T-helper 9 cell (primary cell): ENCODE data around the gene ABCB10.
"Not testable (repeated sequence)": the region's sequence is repeated elsewhere in the genome, so short reads cannot be mapped to it uniquely, and the experiment has no call there.

Experiments used
- DNase-seq: peaks from one replicate; pipeline ENCODE4 v3.0.0-alpha.2; 2020

Gene ABCB10

GRCh38 chr1:229535230-229535629 lies 23.3 kb downstream of the ABCB10 start:
- no peak for DNase-seq

DNA sequence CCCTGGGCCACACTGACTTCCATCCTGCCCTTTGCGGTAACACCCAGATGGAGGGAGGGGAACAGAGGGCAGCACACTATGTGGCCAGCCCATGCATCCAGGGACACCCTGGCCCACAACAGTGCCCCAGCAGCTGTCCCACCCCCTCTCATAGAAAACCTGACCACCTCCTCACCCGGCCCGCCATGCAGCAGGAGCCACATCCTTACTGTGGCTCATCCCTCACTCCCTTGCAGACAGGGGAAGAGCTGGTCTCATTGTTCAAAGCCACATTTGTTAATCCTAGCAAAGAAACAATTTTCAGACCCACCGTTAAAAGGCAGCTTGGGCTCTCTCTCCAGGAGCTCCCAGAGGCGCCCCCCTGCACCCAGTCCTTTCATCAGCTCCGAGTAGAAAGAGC lies 27.2 kb downstream of the ABCB10 start:
- DNase-seq: no peak

- DNase-seq: no peak
Observed at GRCh38 chr1:229529639-229530038, 28.9 kb downstream of the ABCB10 start.

GRCh38 chr1:229526695-229527094 lies 31.8 kb downstream of the ABCB10 start:
- DNase-seq: no peak

DNA sequence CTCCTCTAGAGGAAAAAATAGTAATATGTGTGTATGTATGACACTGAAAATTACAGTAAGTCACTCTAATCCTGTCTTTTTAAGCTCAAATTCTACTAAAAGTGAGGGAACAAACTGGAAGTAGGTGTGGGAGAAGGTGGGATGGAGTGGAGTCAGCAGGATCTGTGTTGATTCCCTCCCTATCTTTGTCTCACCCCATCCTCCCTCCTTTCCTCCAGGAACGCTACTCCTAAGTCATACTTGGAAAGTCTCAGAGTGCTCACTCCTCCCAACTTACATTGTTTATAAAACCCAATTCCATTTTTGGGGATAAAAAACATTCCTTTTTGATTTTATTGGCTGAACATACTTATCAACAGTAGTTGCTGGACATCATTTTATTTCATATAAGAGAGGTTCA lies 35.5 kb downstream of the ABCB10 start:
- no peak for DNase-seq

GRCh38 chr1:229514578-229515275 lies 43.8 kb downstream of the ABCB10 start:
- peak; percentile 42 for DNase-seq

DNA sequence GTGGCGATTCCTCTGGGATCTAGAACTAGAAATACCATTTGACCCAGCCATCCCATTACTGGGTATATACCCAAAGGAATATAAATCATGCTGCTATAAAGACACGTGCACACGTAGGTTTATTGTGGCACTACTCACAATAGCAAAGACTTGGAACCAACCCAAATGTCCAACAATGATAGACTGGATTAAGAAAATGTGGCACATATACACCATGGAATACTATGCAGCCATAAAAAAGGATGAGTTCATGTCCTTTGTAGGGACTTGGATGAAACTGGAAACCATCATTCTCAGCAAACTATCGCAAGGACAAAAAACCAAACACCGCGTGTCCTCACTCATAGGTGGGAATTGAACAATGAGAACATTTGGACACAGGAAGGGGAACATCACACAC lies 46.9 kb downstream of the ABCB10 start:
- DNase-seq: not testable (repeated sequence)

GRCh38 chr1:229511201-229511600 lies 47.3 kb downstream of the ABCB10 start:
- DNase-seq: not testable (repeated sequence)

DNA sequence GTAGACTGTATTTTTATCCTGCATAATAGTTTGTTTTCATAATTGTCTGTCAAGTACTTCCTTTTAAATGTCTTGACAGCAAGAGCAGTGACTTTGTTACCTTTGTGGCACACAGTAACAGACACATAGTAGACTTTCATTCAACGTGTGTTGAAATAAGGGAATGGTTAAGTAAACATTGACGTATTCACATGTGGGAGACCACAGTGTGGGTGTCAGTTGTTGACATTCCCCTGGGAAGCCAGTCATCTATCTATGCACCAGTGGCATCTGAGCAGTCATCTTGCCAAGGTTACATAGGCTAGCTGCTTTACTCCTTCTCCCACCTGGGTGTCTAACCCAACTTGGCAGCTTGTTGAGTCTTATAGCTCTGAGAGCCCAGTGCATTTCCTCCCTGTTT lies 48.9 kb downstream of the ABCB10 start:
- DNase-seq: no peak

- DNase-seq: no peak
Observed at GRCh38 chr1:229508823-229509337, 49.6 kb downstream of the ABCB10 start.

- peak; percentile 99 for DNase-seq
Observed at GRCh38 chr1:229507951-229508822, 50.3 kb downstream of the ABCB10 start, which contains the start of gene NUP133. Gene NUP133, minus strand, starts transcription at chr1:229508341. Its CDS starts 92 bp downstream, at chr1:229508249.

DNA sequence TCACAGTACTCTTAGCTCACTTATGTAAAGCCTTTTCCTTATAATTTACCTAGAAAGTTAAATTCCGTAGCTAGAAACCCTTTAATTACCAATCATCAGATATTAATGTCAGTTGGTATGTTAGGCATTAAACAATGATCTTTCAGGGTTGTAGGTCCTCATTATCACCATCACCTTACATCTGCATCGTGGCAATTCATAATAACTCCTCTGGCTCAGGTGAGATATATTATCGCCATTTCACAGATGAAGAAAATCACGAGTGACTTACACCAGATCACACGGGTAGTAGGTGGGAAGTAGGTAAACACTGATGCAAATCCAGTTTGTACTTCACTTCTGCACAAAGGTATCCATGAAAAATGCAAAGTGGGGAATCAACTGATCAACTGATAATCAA lies 51.0 kb downstream of the ABCB10 start:
- DNase-seq: no peak

- DNase-seq: no peak
Observed at GRCh38 chr1:229506633-229507032, 51.9 kb downstream of the ABCB10 start.

DNA sequence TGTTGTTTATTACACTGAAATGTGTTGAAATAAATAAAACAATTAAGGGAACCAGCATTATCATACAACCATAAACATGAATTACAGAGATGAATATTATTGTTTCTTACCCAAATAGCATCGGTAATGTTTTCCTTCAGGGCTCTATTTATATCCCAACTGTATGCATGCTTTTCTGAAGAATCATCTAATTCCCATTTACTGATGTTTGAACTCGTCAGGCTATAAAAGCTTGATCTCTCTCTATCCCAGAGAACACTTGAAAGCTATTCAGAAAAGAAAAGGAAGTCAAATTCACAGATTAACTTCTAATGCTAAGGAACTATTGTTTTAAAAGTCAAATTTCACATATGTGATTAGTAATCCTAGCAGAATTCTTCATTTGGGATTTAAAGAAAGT lies 62.7 kb downstream of the ABCB10 start:
- no peak for DNase-seq

- no peak for DNase-seq
Observed at GRCh38 chr1:229487181-229487580, 71.3 kb downstream of the ABCB10 start.

DNA sequence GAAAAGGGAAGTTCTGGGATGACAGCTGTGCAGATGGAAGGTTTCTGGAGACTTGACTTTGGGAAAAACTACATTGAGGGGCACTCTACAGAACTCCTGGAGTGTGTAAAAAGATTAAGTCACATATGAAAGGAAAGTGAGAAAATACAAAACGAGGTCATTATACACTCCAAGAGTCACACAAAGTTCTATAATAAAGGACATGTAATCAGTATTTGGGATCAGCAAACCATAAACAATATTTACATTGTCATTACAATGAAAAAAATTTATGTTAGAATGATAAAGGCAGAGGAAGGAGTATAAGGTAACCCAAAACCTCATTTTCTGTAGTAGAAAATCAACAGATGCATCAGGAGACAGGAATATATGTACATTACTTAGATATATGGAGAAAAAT lies 73.2 kb downstream of the ABCB10 start:
- no peak for DNase-seq

DNA sequence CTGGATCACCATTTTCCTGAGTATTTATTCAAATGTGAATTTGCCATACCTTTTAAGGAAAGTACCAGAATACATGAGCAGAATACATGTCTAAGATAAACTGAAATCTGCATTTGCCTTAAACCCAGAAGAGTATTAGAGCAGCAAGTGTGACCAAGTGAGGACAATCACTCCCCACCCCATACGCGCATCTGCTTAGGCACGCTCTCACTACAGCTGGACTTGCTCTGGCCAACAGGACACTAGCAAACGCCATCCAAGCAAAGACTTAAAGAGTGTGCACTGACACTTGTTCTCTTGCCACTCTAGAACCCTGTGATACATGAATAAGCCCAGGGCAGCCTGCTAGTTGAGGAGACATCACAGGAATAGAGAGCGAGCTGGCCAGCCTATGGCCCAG lies 76.0 kb downstream of the ABCB10 start:
- no peak for DNase-seq

DNA sequence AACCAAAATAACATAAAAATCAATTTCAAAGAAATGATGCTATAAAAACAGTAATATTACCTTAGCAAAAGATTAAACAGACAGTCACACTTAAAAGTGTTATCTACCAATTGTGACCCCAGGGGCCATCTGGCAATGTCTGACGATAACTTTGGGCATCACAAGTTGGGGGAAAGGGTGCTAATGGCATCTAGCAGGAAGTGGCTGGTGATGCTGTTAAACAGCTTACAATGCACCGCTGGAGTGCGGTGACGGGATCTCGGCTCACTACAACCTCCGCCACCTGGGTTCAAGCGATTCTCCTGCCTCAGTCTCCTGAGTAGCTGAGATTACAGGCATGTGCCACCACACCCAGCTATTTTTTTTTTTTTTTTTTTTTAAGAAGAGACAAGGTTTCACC lies 78.0 kb downstream of the ABCB10 start:
- no peak for DNase-seq

DNA sequence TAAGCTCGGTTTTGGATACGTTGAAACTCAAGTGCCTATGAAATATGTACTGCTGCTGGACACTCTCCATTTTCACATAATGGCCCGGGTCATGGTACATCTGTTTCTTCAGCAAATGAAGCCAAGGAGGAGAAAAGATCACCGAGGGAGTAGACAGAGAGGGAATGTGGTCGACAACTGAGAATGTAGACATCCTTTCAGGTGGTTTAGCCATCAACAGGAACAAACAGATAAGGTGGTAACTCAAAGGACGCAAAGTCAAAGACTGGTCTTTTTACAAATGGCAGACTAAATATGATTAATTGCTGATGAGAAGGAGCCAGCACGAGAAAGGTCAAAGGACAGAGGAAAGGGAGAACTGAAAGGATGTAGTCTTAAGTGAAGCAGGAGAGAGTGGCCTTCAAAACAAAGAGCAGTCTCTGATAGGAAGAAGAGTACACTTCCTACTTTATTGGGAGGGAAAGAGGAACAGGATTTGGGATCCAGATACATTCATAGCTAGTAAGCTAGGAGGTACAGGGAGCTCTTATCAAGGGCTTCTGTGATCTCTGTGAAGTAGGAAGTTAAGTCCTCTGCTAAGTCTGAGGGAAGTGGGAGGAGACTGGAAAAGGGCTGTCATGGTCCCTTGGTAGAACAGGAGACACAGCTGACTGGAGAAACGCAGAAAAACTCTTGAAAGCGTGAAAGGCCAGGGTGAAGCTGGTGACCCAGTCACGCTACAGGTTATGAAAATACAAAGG lies 78.7 kb downstream of the ABCB10 start:
- DNase-seq: no peak

GRCh38 chr1:229478852-229479251 lies 79.7 kb downstream of the ABCB10 start:
- no peak for DNase-seq

DNA sequence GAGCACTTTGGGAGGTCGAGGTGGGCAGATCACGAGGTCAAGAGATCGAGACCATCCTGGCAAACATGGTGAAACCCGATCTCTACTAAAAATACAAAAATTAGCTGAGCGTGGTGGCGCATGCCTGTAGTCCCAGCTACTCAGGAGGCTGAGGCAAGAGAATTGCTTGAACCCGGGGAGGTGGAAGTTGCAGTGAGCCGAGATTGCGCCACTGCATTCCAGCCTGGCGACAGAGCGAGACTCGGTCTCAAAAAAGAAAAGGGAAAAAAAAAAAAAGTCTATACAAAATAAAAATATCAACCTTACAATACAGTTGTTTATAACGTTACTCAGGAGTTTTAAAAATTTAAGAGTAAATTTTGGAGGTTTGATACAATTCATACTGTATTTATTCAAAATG lies 82.6 kb downstream of the ABCB10 start:
- not testable (repeated sequence) for DNase-seq

DNA sequence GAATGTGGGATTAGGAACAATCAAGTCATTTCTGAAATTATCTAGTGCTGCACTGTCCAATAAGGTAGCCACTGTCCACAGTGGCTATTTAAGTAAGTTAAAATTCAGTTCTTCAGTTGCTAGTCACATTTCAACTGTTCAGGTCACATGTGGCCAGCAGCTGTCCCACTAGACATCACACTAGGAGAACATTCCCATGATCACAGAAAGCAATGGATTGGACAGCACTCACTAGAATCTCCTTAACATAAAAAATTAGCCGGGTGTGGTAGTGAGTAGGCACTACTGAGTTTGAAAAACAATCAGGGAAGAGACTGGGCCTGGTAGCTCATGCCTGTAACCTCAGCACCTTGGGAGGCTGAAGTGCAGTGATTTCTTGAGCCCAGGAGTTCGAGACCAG lies 84.0 kb downstream of the ABCB10 start:
- no peak for DNase-seq

- DNase-seq: no peak
Observed at GRCh38 chr1:229471175-229471574, 87.3 kb downstream of the ABCB10 start.
